Esophagus muscularis mucosa (tissue), 3 donors: Measurements from ENCODE around the gene GTF3C1.

ENCODE experiments used
- EP300 ChIP-seq: sonication (generic); formaldehyde crosslinking; IDR thresholded peaks from one replicate; pipeline ENCODE4 v1.6.1; 2017; ENCODE audit warnings: antibody characterized with exemption
- TF ChIP-seq, protein P1 (sequence below), 3 experiments: fragments of 200-600 bp in 2 of 3; fragments of 450-650 bp in 1 of 3; sonication (generic) in 2 of 3; IDR thresholded peaks; one replicate each; pipeline ENCODE4 v1.5.1; 2017 to 2019; ENCODE audit warnings: antibody characterized with exemption in 3 of 3, mild to moderate bottlenecking in 2 of 3, moderate library complexity in 1 of 3

DNA sequence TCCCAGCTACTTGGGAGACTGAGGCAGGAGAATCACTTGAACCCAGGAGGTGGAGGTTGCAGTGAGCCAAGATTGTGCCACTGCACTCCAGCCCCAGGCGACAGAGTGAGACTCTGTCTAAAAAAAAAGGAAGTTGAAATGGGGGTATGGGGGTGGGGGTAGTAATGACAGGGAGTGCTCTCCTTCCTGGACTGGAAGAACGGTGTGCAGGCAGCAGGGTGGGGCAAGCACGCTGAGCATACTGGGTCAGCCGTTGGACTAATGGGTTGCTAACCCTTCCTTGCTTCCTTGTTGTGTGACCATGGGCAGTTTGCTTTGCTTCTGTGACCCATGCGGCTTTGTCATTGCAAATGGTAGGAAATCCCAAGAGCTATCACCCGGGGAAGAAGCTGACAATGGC, 16.7 kb upstream of the GTF3C1 start:
- TF ChIP-seq, protein P1, sequence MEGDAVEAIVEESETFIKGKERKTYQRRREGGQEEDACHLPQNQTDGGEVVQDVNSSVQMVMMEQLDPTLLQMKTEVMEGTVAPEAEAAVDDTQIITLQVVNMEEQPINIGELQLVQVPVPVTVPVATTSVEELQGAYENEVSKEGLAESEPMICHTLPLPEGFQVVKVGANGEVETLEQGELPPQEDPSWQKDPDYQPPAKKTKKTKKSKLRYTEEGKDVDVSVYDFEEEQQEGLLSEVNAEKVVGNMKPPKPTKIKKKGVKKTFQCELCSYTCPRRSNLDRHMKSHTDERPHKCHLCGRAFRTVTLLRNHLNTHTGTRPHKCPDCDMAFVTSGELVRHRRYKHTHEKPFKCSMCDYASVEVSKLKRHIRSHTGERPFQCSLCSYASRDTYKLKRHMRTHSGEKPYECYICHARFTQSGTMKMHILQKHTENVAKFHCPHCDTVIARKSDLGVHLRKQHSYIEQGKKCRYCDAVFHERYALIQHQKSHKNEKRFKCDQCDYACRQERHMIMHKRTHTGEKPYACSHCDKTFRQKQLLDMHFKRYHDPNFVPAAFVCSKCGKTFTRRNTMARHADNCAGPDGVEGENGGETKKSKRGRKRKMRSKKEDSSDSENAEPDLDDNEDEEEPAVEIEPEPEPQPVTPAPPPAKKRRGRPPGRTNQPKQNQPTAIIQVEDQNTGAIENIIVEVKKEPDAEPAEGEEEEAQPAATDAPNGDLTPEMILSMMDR (IDR thresholded peaks at IDR 0.05) = no peak
- no peak for TF ChIP-seq EP300
